22Rv1 (cell line): ENCODE data around the gene ZNF862.

ENCODE experiments used
- H3K27ac ChIP-seq: fragments of 450-650 bp; 2 replicates; pipeline ENCODE4 v1.5.1; 2017
- ZFX ChIP-seq: fragments of 450-650 bp; IDR thresholded peaks from 2 replicates; pipeline ENCODE4 v1.6.1; 2017; ENCODE audit warnings: antibody characterized with exemption, borderline replicate concordance
- TF ChIP-seq, protein P1 (sequence below): fragments of 450-650 bp; IDR thresholded peaks from 2 replicates; pipeline ENCODE4 v1.5.1; 2017; ENCODE audit warnings: mild to moderate bottlenecking

Gene ZNF862

DNA sequence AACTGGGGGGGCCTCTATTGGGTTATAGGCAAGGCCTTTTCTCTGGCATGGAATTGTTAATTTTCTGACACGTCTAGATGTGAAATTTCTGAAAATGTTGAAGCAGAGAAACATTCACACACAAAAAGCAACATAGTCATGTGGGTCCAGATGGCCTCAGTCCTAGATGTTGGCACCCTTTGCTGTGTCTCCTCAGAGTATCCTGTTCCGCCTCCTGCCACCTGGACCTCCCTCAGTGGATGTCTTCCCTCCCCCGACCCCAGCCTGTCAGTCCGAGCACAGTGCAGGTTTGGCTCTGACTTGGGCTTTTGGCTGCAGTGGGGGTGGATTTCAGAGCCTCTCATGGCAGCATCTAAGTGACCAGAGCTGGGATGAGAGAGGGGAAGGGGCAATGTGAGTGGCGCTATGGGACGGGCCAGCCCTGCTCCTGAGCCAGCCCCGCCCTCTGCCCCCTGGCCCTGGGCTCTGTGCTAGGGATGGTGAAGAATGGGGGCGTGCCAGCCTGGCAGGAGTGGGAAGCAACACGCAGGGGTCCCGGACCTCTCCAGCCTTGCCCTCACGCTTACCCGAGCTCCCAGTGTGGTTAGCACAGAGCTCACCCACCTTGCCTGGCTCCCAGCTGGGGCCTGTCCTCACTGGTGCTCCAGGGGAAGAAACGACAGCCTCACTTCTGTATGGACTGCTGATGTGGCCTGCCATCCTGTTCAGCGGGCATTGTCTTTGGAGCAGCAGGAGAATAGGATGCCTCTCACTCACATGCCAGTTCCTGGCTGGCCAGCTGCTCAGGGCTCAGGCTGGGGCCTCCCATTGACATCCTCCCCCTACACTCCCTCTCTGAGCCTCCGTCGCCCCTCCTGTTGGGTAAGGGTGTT is 41.8 kb downstream of the ZNF862 start:
- no peak for TF ChIP-seq ZFX
- TF ChIP-seq, protein P1, sequence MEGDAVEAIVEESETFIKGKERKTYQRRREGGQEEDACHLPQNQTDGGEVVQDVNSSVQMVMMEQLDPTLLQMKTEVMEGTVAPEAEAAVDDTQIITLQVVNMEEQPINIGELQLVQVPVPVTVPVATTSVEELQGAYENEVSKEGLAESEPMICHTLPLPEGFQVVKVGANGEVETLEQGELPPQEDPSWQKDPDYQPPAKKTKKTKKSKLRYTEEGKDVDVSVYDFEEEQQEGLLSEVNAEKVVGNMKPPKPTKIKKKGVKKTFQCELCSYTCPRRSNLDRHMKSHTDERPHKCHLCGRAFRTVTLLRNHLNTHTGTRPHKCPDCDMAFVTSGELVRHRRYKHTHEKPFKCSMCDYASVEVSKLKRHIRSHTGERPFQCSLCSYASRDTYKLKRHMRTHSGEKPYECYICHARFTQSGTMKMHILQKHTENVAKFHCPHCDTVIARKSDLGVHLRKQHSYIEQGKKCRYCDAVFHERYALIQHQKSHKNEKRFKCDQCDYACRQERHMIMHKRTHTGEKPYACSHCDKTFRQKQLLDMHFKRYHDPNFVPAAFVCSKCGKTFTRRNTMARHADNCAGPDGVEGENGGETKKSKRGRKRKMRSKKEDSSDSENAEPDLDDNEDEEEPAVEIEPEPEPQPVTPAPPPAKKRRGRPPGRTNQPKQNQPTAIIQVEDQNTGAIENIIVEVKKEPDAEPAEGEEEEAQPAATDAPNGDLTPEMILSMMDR = no peak
- no peak overlapping the region for H3K27ac ChIP-seq

DNA sequence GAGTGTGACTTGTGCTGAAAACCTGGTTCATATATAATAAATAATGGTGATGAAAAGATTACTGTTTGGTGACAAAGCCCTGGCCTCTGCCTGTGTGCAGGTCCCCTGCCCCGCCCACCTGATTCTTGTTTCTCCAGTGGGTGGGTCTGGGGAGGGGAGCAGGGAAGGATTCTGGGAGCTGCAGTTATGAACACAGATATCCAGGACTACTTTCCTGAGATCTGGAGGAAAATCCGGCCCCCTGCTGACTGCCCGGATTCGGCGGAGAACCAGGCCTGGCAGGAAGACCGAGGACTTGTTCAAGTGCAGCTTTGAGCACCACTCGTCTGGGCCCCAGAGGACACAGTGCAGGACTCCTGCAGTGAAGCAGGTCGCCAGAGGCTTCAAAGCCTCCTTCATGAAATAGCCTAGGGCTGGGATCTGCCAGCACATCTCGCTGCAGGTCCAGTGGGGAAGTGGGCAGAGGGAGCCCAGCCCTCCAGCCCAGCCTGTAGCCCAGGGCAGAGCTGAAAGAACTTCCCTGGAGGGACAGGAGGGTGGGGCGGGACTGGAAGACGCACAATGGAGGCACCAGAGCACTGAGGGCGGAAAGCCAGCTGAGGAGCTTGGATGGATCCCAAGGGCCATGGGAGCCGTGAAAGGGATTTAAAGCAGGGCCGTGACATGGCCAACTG is 42.6 kb downstream of the ZNF862 start:
- TF ChIP-seq, protein P1 = no peak
- no peak for TF ChIP-seq ZFX
- no peak overlapping the region for H3K27ac ChIP-seq

DNA sequence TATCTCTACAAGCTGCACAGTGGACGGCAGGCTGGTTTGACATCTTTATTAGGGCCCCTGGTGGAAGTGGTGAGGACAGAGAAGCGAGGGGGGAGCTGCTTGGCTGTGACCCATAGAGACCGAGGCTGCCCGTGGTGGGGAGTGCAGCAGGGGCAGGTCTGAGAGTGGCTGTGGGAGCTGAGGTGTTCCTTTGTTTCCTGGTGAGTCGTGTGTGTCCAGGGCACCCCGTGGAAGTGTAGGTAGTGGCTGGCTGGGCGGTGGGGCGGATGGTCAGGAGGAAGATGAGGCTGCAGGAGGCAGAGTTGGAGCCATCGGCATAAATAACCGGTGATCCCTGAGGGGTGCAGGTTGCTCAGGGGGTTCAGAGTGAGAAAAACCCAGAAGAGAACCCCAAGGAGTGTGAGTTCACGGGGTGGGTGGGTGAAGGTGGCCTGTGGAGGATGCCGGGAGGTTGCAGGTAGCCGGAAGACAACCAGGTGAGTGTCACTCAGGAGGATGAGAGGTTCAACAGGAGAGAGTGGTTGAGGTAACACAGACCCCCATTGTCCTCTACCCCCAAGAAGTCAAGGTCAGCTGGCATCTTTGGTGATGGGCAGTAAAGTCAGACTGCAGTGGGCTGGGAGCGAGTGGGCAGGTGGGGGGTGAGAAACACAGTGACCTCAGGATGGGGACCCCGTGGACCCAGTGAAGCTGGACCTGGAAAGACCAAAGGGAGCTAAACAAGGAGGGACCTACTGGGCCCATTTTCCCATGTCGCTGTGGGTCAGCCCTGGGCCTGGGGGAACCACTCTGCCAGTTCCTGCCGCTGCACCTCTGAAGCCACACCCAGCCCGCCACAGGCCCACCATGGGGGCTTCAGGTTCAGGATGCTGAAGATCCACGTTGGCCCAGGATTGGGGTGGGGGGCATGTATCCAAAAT is 43.4 kb downstream of the ZNF862 start:
- TF ChIP-seq, protein P1 = no peak
- no peak for TF ChIP-seq ZFX
- H3K27ac ChIP-seq = no peak overlapping the region

DNA sequence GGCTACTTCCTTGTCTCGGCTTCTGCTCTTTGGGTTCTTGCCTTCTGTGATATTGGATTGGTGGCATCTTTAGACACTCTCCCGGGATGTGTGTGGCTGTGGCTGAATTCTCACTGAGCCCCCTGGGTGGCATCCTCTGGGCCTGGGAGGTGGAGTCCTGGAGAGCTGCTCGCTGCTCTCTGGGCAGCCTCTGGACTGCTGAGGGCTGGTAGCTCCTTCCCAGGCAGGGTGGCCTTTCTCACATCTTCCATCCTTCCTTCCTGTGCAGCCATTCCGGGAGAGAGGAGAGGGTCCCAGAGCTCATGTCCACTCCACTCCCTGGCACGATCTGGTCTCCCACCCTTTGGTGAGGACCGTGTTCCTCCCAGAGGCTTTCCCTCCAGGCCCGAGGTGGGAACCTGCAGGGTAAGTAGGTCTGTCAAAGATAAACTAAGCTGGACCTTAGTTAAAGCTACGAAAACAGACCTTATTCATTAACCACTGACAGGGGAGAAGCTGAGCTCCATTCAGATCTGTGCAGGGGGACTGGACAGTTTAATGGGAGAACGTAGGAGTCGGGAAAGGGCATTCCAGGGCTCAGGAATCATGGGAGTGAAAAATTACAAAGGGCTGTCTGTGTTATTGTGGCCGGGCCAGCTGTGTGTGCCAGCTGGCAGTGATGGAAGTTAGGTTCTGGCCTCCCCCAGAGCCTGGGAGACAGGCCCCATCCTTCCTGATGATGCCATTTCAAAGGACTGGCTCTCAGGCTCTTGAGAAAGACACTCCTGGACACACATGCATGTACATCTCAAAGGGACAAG is 44.3 kb downstream of the ZNF862 start:
- no peak for TF ChIP-seq ZFX
- TF ChIP-seq, protein P1 = no peak

DNA sequence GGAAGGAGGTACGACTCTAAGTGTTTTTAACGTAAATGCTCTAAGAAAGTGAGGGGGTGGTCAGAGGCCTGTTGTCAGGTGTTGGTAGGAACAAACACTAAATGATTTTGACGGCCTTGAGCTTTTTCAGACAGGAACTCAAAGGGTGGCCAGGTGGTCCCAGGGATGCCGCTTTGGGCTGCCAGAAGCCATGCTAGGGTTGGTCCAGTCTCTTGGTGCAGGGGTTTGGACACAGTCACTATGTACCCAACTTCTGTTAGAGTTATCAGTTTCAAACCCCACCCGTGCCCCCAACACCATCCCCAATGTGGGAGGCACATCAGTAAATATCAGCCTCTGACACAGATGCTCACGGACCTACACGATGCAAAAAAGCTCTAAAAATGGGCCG is 44.9 kb downstream of the ZNF862 start:
- TF ChIP-seq, protein P1 = no peak
- TF ChIP-seq ZFX = no peak
- no peak overlapping the region for H3K27ac ChIP-seq

More for the DNA sequence above, 44.3 kb downstream of the ZNF862 start:
- H3K27ac ChIP-seq = no peak overlapping the region

DNA sequence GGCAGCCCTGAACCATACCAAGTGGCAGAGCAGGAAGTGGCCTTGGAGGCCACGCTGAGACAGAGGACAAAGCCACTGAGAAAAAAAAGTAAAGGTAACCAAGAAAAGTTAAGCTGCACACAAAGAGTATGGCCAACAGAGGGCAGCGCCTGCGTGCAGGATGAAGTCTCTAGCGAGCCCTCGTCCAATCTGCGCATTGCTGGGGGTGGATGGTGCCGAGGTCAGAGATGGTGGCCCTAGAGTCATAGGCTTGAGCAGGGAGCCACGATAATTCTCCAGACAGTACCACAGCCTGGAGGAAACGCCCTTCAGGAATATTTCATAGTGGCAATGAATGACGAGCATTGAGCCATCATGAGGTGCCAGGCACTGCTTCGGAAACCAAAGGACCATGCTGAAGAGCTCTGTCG is 45.3 kb downstream of the ZNF862 start:
- TF ChIP-seq ZFX = no peak
- TF ChIP-seq, protein P1 = peak; percentile 87
- H3K27ac ChIP-seq = no peak overlapping the region
